HEK293 (cell line): ENCODE measurements around the gene DNAJB5.

Experiments
- CTCF ChIP-seq: fragments of 450-650 bp; formaldehyde crosslinking; IDR thresholded peaks from 2 replicates; pipeline ENCODE4 v1.5.1; 2016; ENCODE audit warnings: missing biosample characterization, missing genetic modification characterization
- MYNN ChIP-seq: fragments of 450-650 bp; formaldehyde crosslinking; IDR thresholded peaks from 2 replicates; pipeline ENCODE4 v1.5.1; 2016; ENCODE audit warnings: missing biosample characterization, missing genetic modification characterization, borderline replicate concordance
- PRDM1 ChIP-seq: fragments of 450-650 bp; formaldehyde crosslinking; IDR thresholded peaks from 2 replicates; pipeline ENCODE4; 2016; ENCODE audit warnings: missing biosample characterization, missing genetic modification characterization
- ZBTB49 ChIP-seq: fragments of 450-650 bp; formaldehyde crosslinking; IDR thresholded peaks from 2 replicates; pipeline ENCODE4 v1.5.1; 2016; ENCODE audit warnings: missing biosample characterization, missing genetic modification characterization, low read depth
- ZNF362 ChIP-seq: fragments of 450-650 bp; formaldehyde crosslinking; IDR thresholded peaks from 2 replicates; pipeline ENCODE4 v1.5.1; 2016; ENCODE audit warnings: missing biosample characterization, missing genetic modification characterization
- ZNF621 ChIP-seq: fragments of 450-650 bp; formaldehyde crosslinking; IDR thresholded peaks from 2 replicates; pipeline ENCODE4 v1.5.1; 2017; ENCODE audit warnings: missing biosample characterization, missing genetic modification characterization
- ZSCAN16 ChIP-seq: fragments of 450-650 bp; formaldehyde crosslinking; IDR thresholded peaks from 2 replicates; pipeline ENCODE4 v1.5.1; 2016; ENCODE audit warnings: missing biosample characterization, missing genetic modification characterization
- ZSCAN30 ChIP-seq: fragments of 450-650 bp; IDR thresholded peaks from 2 replicates; pipeline ENCODE4 v1.5.1; 2018; ENCODE audit warnings: missing biosample characterization, mild to moderate bottlenecking, missing genetic modification characterization, moderate library complexity

- TF ChIP-seq CTCF (tag by site-specific recombination), result no peak
- no peak for TF ChIP-seq PRDM1 (tag by site-specific recombination)
- no peak for TF ChIP-seq ZNF621 (tag by site-specific recombination)
- no peak for TF ChIP-seq ZNF362
- no peak for TF ChIP-seq ZSCAN16 (tag by site-specific recombination)
- no peak for TF ChIP-seq MYNN (tag by site-specific recombination)
- no peak for TF ChIP-seq ZBTB49 (tag by site-specific recombination)
- no peak for TF ChIP-seq ZSCAN30 (tag by site-specific recombination)
Observed at GRCh38 chr9:34988218-34989002, 1.1 kb upstream of the DNAJB5 start.
